HG02970 (cell line): Measurements from ENCODE around the gene SMYD3.

Source experiments
- ATAC-seq: cut with Tn5 transposase; IDR thresholded peaks from one replicate; pipeline ENCODE4 v1.9.1; 2021; ENCODE audit warnings: mild to moderate bottlenecking, moderate library complexity, moderate number of reproducible peaks; ENCODE audit not compliant: unreplicated experiment, low FRiP score

SMYD3 gene

DNA sequence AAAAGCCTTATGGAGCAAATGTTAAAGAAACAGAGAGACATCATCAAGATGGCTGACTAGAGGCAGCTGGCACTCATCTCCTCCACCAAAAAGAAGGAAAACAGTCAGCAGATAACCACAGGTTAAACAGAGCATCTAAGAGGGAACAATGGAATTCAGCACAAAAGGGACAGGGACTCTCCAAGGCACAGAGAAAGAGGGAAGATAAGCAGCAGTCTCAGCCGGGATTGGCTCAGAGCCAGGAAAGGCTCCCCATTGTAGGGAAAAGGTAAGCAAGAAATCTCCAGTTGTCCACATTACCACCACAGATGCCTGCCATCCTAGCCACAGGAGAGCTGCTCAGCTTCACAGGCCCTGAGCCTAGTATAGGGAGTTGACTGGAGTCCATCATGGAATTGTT, 605.5 kb downstream of the SMYD3 start:
- no peak for ATAC-seq

DNA sequence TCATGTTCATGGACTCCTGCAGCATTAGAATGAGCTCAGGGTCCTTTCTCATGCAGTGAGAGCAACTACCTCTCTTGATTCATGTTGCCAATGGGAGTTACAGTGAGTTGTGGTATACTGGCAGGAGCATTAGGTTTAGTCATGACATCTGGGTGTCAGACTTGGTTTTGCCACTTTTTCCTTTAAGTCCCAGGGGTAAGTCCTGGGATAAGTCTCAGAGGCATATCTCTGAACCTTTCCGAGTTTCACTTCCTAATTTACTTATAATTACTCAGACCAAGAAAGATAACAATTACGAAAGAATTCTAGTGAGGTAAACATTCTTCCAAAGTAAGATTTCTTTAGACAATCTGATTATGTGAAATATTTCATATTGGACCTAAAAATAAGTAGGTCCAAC, 606.0 kb downstream of the SMYD3 start:
- ATAC-seq: no peak

DNA sequence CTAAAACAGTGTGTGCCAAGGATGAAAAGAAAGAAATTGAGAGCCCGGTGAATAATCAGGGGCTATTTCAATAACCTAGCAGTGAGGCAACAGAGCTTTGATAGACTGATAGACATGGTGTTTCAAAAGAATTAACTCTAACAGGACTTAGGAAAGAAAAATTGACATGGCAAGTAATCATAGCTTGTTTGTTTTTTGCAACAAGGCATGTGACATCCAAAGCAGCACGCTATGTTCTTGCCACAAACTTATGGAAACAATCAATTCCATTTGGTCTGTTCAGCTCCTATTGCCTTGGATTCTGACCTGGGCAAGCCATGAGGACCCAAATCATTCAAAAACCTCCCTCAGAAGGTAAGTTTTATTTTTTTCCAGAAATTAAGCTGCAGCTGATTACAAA, 608.5 kb downstream of the SMYD3 start:
- no peak for ATAC-seq

DNA sequence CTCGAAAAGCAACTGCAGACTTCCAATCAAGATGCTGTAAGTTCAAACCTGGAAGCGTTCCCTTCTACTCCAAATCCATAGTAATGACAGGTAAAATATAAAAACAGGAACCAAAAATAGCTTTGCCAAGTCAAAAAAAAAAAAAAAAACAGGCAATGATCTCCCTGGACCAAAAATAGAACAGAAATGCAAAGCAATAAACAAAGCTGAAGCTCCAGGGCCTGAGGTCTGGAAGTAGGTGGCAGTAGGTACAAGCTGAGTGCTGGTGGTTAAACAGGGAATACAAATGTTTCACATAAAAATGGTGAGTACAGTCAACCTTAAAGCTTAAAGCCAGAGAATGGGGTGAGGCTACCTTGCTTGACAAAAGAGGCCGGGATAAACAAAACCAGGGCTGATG, 610.8 kb downstream of the SMYD3 start:
- ATAC-seq: no peak

DNA sequence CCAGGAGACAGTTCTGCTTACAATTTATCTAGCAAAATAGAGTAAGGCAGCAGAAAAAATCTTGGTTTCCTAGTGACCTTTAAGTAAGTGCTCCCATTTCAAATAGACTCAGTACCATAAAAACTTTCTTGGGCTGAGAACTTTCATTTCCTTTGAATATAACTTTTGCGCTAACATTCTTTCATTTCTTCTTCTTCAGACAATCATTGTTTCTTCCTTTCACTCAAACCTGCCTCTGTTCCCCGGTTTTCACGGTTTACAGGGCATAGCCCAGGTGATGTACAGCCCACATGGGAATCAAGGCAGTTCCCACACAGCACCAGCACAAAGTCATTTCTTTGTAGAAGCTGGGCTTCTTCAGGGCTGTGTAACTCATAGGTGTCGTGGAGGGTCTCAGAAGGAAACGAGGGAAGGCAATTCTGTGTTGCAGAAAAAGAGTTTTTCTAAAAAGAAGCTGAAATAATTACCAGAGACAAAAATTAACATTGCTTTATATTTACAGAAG, 611.6 kb downstream of the SMYD3 start:
- ATAC-seq: no peak

DNA sequence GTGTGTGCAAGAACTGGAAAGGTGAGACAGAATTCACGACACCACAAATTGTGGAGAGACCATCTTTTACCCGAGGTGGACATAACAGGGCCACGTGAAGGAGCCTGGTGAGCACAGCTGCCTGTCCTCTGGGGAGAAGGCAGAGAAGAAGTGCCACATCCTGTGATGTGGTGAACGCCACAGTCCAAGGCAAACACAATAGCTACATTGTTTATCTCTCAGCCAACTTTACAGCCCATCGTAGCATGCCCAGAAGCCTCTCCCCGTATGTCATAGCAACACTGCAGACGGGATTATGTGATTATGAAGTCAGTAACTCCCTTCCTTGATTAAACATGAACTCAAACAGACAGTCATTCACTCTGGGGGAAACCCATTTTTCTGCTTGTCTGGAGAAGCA, 612.2 kb downstream of the SMYD3 start:
- ATAC-seq: no peak

DNA sequence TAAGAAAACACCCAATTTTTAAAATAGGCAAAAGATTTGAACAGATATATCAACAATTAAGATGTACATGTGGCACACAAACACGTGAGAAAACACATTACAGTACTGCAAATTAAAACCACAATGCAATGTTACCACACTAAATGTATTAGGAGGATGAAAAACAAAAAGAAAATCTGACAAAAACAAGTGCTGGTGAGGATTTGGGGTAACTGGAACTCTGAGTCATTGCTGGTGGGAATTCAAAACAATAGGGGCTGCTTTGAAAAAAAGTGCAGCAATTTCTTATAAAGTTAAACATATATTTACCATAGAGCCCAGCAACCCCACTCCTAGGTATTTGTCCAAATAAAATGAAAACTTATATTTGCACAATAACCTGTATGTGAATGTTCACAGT, 614.1 kb downstream of the SMYD3 start:
- no peak for ATAC-seq

DNA sequence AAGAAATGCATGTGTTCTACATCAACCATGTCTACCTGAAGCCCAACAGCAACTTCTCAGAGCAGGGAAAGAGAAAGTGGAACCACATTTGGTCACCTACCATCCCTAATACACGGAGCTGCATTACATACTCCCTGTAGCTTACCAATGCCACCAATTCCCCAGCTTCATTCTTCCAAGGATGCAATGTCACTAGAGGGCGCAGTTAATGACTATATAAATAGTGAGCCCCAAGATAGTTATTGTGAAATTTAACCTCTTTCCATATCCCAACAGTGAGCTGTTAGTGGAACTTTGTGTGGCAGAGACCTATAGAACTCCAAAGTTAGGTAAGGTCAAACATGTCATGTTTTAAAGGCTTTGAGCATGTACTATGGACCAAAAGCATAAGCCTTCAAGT, 618.3 kb downstream of the SMYD3 start:
- no peak for ATAC-seq

DNA sequence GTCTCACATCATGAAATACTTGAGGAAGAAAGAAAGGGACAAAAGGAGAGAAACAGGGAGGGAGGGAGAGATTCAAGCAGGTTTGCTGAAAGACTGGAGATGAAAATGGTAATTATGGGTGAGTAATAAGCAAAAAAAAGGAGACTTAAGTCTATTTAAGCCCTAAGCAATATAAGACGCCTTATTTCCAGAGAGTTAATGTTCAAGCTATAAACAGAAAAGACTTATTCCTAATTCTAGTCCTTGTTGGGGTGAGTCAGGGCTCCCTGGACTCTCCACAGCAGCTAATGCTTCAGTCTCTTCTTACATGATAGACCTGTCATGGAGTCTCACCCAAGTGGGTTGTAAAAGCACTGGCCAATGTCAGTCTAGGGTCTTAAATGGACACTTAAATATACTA, 619.2 kb downstream of the SMYD3 start:
- ATAC-seq: no peak

DNA sequence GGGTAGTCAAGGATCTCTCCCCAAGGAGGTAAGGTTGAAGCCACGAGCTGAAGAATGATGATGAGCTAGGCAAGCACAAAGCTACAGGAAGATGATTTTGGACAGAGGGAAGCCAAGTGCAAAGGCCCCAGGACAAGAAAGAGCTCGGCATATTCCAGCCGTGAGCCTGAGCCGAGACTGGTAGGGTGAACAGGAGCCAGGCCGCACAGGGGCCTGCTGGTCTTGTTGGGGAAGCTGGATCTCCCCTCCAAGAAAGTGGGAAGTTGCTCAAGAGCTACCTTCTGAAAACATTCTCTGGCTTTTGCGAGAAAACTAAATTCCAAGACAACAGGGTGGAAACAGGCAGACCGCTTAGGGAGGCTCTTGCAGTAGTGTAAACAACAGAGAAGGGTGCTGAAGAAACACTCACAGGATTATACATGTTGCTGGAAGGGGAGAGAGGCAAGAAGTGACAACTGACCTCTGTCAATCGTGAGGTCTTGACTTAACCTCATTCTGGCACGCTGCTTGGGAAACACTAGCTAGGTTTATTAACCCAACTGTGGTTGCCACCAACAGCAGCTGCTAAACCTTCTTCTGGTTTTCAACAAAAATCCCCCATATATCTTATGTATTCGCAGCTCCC, 625.2 kb downstream of the SMYD3 start:
- ATAC-seq: no peak

DNA sequence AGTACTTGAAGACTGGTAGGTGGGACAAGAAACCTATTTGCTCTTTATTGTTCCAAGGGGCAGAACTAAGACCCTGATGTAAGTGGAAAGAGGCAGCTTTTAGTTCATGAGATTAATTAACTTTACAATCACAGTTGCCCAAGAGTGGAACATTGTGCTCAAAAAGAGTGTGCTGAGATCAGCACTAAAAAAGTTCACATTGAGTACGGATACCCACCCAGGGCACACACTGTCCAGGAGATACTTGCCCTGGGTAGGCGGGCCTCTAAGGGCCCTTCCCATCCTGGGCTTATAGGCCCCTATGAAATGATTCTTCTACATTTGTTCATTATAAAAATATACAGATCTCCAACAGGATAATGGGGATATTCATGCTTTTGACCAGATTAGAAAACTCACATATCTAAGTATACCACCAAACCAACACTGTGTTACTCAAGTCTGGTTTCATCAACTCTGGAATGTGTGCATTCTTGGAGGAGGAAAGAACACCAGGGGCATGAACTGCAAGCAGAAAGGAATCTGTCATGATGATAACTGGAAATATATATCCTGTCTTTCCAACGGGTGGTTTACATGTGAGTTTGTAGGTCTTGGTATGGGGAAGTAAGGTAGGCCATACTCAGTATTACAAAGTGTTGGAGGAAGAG, 626.2 kb downstream of the SMYD3 start:
- no peak for ATAC-seq

DNA sequence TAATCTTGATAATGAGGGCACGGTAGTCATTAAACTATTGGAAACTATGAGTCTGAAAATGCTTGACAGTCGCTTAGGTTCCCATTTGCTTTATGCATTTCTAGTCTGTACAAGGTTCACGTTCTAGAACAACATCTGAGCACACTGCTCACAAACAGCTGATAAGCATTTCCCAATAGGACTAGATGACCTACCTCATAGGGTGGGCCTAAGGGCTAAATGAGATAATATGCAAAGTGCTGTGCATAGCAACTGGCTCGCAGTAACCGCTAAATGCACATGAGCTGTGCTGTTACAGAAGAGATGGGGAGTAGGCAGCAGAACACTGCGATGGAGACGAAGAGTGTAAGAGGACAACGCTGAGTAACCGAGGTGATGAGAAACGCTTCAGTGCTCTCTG, 628.0 kb downstream of the SMYD3 start:
- no peak for ATAC-seq

DNA sequence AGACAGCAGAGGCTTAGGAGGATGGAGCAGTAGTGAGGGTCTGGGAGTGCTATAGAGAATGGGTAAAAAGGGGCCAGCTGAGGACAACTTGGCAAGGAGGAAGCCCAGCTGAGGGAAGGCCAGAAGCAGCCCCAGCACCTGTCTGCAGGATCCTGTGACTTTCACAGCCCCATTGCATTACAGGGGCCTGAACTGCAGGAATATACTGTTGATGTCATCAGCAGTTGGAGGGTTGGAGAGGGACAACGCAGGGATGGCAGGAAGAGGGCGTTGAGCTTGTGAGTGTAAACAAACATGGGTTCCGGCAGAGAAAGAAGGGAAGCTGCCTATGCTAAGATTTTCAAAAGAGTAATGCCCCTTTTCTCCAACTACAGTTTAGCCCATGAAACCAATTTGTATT, 628.5 kb downstream of the SMYD3 start:
- ATAC-seq: no peak

DNA sequence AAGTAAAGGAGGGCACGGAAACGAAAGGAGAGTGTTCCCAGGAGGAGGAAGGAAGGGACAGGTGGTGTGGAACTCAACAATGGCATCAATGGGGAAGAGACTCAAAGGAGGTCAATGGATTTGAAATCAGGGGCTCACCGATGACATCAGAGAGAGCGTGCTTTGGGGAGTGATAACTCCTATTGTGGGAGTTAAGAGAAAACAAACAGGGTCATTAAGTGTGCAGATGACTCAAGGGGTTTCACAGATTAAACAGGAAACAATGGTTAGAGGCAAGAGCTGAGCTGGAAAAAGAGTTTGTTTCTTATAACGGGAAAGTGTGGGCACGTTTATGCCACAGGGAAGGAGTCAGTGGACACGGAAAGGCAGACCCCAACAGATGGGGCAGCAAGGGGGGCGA, 629.1 kb downstream of the SMYD3 start:
- no peak for ATAC-seq

DNA sequence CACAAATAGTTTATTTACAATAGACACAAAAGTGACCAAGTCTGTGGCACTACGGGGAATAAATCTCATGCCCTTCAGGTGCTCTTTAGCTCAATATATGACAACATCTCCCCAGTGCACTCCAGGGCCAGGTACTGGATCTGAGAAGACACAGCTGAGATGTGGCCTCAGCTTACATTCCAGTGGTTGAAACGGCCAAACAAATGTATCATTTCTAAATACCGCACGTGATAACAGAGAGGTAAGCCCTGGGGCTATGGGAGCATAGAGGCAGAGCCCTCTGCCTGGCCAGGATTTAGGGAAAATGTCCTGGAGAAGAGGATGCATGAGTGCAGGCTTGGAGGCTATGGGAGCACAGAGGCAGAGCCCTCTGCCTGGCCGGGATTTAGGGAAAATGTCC, 630.5 kb downstream of the SMYD3 start:
- ATAC-seq: no peak

DNA sequence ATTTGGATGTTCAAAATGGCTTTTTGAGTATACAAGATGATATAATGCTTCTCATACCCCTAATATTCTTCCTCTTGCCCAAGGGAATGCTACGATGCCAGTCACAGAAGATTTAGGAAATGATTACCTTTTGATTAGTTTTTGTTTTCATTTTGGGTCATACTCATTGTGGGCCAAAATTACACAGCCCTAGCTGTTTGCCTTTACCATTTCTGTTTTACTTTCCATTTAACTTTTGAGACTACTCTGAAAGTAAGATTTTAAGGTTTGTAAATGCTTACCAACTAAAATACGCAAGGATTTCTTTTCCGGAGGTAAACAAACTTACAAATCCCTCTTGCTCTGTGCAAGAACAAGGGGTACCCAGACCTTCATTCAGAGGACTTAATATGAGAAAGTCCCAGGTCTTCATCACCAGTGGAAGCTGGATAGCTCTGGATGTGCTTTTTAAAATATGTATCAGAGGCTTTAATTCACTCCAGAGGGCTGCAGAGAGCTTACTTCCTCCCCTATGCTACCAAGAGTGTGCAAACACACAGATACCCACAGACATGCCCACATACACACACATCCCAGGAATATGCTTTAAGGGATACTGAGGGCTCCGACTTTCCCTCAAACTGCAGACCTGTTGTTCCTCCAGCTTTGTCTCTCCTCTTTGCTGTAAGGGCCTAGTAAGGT, 631.4 kb downstream of the SMYD3 start:
- no peak for ATAC-seq

DNA sequence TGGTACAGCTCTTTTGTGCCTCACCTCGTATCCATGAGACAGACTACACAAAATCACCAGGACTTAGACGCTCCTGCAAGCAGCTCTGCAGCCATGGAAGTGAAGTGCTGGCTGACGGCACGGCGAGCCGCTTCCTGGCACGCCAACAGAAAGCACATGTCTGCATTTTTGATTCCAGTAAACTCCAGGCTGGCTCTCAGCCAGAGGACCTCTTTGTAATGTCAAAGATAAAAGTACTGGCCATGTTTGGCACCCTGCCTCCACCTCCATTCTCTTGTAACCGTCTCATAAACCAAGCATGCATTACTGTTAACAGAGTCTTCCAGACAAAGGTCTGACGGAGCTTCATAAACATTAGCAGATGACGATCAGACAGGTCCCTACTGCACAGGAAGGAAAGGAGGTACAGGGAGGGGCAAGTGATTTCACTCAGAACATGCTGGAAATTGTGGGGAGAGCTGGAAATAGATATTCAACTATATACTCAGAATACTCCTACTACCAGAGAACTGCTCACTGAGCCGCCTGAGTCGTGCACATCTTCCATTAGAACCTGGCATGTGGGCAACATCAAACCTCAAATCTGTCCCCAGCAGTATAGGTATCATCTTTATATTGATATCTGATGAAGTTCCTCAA, 632.0 kb downstream of the SMYD3 start:
- no peak for ATAC-seq

DNA sequence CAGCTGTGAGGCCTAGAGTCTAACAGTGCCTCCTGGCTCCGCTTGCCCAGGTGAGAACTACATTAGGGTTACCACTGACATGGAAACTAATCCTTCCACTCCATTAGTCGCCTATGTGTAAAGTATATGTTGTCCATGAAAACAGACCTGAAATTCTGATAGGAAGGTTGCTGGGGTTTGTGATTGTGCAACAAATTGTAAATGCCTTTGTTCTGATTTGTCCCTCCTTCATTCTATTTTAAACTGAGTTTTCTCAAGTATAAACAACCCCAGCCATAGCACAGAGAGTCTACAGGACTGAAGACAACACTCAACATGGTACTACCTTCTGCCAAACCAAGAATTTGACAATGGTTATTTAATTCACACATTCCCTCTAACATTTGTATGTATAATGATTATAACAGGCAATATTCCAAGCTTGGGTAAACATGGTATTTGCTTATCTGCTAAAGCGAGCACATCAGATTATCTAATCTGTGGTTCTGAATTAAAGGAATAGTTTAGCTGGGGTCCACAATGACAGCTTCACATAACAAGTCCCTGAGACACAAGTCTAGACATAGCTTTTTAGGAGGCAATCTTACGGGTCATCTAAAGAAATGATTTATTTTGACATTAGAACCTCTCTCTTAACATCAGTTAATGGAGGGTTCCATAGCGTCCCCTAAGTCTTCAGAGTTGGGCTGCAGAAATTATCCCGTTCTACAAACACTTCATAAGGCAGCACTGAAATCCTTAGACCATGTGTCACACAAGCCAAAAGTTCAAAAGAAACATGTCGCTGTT, 633.0 kb downstream of the SMYD3 start:
- no peak for ATAC-seq

DNA sequence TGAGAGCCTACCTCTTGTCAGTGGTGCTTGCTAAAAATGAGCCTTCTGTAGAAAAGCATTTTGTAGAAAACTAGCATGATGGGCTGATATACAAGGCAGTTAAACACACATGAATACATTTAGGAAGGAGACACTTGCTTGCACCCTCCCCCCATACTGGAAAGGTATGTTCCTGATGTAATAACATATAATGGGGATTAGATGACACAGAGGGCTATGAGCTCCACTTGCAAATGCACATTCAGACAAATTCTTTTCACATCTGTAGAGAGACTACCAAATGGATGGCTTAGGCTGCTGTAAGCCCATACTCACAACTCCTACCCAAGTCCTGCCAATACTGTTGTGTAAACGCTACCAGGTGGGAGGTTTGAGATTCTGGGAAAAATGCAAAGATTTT, 634.0 kb downstream of the SMYD3 start:
- no peak for ATAC-seq

DNA sequence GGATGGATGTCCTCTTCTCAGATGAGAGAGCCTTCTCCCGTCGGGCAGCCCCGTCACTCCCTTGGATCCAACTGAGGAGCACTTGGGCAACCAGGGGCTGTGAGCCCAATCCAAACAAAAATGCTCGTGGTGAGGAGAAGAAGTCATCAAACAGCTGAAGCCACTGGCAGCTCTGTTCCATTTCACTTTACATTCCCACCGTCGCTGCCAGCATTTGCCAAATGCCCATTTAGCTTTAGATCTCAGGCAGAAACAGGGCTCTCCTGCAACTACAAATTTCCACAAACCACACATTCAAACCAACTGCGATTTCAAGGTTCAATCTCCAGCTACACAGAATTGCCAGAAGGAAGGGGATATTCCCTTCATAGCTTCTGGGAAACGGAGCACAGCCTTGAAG, 634.6 kb downstream of the SMYD3 start:
- no peak for ATAC-seq

DNA sequence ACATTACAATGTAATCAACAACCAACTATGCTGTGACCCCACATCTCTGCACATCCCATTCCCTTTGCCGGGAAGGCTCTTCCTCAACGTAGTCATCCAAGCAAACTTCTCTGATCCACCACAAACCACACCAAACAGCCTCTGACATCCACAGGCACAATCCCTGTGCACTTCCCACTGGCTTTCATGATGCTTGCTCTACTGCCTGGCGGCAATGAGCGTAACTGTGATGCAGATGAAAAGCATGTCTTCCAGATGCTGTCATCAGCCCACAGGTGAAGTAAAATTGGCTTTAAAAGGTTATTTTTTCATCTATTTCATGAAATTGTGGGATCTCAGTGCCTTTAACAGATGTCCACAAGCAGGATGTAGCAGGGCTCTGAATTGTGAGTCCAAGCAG, 635.2 kb downstream of the SMYD3 start:
- ATAC-seq: no peak
